KMS-11 (cell line): ENCODE measurements around the gene PLS1.

Experiments used
- H2AFZ ChIP-seq: fragments of 200-600 bp; sonication (generic); 2 replicates; pipeline ENCODE4 v1.6.1; 2016; ENCODE audit warnings: antibody characterized with exemption, mixed run types, low read depth
- H3K27ac ChIP-seq: fragments of 200-600 bp; sonication (generic); 2 replicates; pipeline ENCODE4 v1.6.1; 2016; ENCODE audit warnings: mild to moderate bottlenecking, mixed run types
- H3K27me3 ChIP-seq: fragments of 200-600 bp; sonication (generic); 2 replicates; pipeline ENCODE4 v1.6.1; 2017; ENCODE audit warnings: mild to moderate bottlenecking, low read depth, mixed run types, moderate library complexity; ENCODE audit not compliant: insufficient read depth
- H3K36me3 ChIP-seq: fragments of 200-600 bp; sonication (generic); 2 replicates; pipeline ENCODE4 v1.6.1; 2017; ENCODE audit warnings: mild to moderate bottlenecking, mixed run types; ENCODE audit not compliant: insufficient read depth
- H3K4me1 ChIP-seq: fragments of 200-600 bp; sonication (generic); 2 replicates; pipeline ENCODE4 v1.6.1; 2016; ENCODE audit warnings: mild to moderate bottlenecking, low read depth, mixed run types; ENCODE audit not compliant: poor library complexity, severe bottlenecking
- H3K4me2 ChIP-seq: fragments of 200-600 bp; sonication (generic); 2 replicates; pipeline ENCODE4 v1.7.0; 2016; ENCODE audit warnings: mild to moderate bottlenecking, mixed run types
- H3K4me3 ChIP-seq: fragments of 200-600 bp; sonication (generic); IDR thresholded peaks from 2 replicates; pipeline ENCODE4 v1.6.1; 2017; ENCODE audit warnings: low read depth, low read length, mixed read lengths; ENCODE audit not compliant: insufficient read depth
- H3K79me2 ChIP-seq: fragments of 200-600 bp; sonication (generic); 2 replicates; pipeline ENCODE4 v1.6.1; 2016; ENCODE audit warnings: low read depth, mixed run types; ENCODE audit not compliant: insufficient read depth
- H3K9ac ChIP-seq: fragments of 200-600 bp; sonication (generic); 2 replicates; pipeline ENCODE4 v1.6.1; 2016; ENCODE audit warnings: mild to moderate bottlenecking, mixed run types
- H4K20me1 ChIP-seq: fragments of 200-600 bp; sonication (generic); 2 replicates; pipeline ENCODE4 v1.6.1; 2016; ENCODE audit warnings: mild to moderate bottlenecking, mixed run types; ENCODE audit not compliant: insufficient read depth
- TF ChIP-seq, protein P1 (sequence below): fragments of 200-600 bp; sonication (generic); conservative IDR thresholded peaks from 2 replicates; pipeline ENCODE4 v1.6.1; 2017; ENCODE audit warnings: low read depth, mild to moderate bottlenecking, antibody characterized with exemption, low read length, moderate library complexity, mixed read lengths

PLS1 gene

DNA sequence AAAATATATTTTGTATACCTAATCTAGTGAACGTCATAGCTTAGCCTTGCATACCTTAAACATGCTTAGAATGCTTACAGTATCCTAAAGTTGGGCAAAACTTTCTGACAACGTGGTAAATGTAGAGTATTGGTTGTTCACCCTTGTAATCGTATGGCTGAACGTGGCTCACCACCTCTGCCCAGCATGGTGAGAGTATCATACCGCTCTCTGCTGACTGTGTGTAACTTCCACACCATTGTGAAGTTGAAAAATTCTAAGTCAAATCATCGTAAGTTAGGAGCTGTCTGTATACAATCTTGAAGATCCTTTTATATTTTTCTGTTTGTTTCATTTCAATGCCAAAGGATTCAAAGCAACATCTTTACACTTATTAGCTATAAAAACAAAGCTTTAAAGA is 64.2 kb downstream of the PLS1 start:
- Histone ChIP-seq H3K36me3 (no peaks in the 10 kb centered on the region), H3K4me3 (no peak overlapping the region), H3K4me1 (peaks cover 9% of the 10 kb centered on the region), H3K27me3 (no peaks in the 10 kb centered on the region), H3K9ac (no peak overlapping the region), H3K79me2 (no peaks in the 10 kb centered on the region), H3K4me2 (0 out of 2 replicates have a peak overlapping the region, but pooled peaks have one; percentile 19), H3K27ac (no peak overlapping the region), H2AFZ (no peak overlapping the region), H4K20me1 (no peaks in the 10 kb centered on the region)
- TF ChIP-seq, protein P1, sequence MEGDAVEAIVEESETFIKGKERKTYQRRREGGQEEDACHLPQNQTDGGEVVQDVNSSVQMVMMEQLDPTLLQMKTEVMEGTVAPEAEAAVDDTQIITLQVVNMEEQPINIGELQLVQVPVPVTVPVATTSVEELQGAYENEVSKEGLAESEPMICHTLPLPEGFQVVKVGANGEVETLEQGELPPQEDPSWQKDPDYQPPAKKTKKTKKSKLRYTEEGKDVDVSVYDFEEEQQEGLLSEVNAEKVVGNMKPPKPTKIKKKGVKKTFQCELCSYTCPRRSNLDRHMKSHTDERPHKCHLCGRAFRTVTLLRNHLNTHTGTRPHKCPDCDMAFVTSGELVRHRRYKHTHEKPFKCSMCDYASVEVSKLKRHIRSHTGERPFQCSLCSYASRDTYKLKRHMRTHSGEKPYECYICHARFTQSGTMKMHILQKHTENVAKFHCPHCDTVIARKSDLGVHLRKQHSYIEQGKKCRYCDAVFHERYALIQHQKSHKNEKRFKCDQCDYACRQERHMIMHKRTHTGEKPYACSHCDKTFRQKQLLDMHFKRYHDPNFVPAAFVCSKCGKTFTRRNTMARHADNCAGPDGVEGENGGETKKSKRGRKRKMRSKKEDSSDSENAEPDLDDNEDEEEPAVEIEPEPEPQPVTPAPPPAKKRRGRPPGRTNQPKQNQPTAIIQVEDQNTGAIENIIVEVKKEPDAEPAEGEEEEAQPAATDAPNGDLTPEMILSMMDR, result no peak

DNA sequence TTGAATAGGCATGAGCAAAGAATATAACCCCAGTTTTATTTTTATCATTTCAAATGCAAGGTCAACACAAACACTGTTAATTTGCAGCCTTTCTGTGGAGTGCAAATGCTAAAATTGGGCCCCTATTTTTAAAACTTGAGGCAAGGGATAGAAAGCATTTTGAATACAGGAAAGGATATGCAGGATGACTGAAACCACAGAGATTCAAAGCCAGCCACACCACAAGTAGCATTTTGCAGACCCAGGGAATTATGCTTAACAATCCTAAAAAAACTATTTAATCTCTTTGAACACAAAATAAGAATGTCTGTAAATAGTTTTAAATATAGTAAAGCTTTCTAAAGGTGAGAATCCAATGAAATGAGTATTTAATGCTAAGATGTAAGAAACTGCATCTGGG is 64.7 kb downstream of the PLS1 start:
- Histone ChIP-seq H3K36me3 (no peaks in the 10 kb centered on the region), H3K9ac (no peak overlapping the region), H2AFZ (no peak overlapping the region), H4K20me1 (no peaks in the 10 kb centered on the region), H3K4me1 (peaks cover 9% of the 10 kb centered on the region), H3K79me2 (no peaks in the 10 kb centered on the region), H3K4me2 (0 out of 2 replicates have a peak overlapping the region, but pooled peaks have one; percentile 19), H3K4me3 (no peak overlapping the region), H3K27ac (no peak overlapping the region), H3K27me3 (no peaks in the 10 kb centered on the region)
- TF ChIP-seq, protein P1, result no peak

DNA sequence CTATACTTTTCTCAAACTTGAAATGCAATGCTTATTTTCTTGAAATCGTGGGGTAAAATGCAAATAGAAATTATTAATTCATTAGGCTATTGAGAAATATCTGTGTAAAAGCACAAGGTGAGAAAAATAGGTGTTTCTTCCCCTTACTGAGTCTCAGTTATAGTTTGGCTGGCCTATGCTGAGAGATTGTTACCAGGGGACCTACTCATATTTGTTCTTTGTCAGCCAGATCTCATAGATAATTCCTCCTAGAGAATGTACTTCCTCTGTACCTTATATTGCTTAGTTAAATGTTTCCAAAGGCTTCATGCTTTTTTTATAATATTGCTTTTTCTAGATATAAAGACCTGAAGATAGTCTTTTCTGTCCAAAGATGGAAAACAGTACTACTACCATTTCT is 67.7 kb downstream of the PLS1 start:
- Histone ChIP-seq H4K20me1 (no peaks in the 10 kb centered on the region), H3K27ac (no peak overlapping the region), H3K4me2 (no peak overlapping the region), H3K36me3 (no peaks in the 10 kb centered on the region), H3K9ac (no peak overlapping the region), H3K79me2 (no peaks in the 10 kb centered on the region), H3K4me3 (no peak overlapping the region), H2AFZ (no peak overlapping the region), H3K27me3 (no peaks in the 10 kb centered on the region), H3K4me1 (peaks cover 9% of the 10 kb centered on the region)
- TF ChIP-seq, protein P1, result no peak

DNA sequence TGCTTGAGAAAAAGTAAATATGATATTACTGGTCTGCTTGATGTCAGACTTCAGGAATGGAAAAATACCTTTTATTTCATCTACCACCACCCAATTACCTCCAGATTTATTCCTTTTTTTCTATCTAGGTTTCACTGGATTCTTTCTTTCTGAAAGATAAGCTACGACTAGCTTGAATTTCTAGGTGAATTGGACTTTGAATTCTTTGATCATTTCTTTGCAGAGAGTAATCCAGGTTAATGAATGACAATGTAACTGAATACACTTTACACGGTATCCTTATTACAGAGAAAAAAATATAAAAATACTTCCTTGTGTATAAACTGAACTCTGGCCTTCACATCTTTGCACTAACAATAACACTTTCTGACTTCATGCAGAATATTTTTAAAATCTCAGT is 68.1 kb downstream of the PLS1 start:
- Histone ChIP-seq H3K27me3 (no peaks in the 10 kb centered on the region), H3K4me3 (no peak overlapping the region), H3K4me1 (peaks cover 9% of the 10 kb centered on the region), H3K9ac (no peak overlapping the region), H3K27ac (no peak overlapping the region), H3K4me2 (no peak overlapping the region), H2AFZ (no peak overlapping the region), H3K79me2 (no peaks in the 10 kb centered on the region), H4K20me1 (no peaks in the 10 kb centered on the region), H3K36me3 (no peaks in the 10 kb centered on the region)
- TF ChIP-seq, protein P1, result no peak
